NCI-H1436 treated with DMSO at 0.1 percent for 48 hours (cell line): ENCODE measurements around the gene MERTK.
"Not testable (repeated sequence)": the region's sequence is repeated elsewhere in the genome, so short reads cannot be mapped to it uniquely, and the experiment has no call there.

Experiments
- DNase-seq: peaks from one replicate; lab custom pipeline; 2025; lab: John Stamatoyannopoulos, UW

The MERTK gene

GRCh38 chr2:112008910-112009485 lies 110.6 kb downstream of the MERTK start:
- DNase-seq: no peak

DNA sequence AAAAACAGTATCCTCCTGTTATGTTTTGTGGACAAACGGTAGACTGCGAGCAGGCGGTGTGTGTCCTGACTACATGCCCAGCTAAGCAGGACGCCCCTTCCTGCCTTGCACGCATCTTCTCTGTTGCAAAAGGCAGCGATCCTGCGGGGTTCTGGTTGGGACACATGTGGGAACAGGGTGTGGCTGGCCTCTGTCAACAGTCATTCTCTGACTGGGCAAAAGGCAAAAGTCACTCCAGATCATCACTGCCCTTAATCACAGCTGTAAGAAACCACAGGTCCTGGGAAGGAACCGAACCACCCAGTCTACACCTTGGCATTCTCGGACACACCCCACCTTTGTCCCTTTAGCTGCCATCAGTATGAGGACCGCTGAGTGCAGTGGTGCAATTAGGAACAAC lies 112.3 kb downstream of the MERTK start:
- DNase-seq: no peak

DNA sequence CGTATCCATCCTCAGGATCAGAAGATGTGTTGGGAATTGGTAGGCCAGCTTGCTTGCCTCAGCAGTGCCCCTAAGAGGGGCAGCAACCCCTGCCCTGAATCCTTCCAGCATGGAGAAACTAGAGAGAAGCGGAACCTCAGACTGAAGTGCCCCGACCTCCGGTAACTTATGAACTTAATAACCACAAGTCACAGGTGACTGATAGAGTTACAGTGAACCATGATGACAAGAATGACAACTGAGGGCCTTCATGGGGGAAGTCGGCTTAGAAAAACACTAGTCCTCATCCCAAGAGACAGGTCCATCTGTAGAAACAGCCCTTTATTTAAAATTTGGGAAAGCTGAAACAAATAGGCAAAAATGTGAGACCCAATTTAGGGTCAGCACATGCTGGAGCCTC lies 114.1 kb downstream of the MERTK start:
- DNase-seq: no peak

DNA sequence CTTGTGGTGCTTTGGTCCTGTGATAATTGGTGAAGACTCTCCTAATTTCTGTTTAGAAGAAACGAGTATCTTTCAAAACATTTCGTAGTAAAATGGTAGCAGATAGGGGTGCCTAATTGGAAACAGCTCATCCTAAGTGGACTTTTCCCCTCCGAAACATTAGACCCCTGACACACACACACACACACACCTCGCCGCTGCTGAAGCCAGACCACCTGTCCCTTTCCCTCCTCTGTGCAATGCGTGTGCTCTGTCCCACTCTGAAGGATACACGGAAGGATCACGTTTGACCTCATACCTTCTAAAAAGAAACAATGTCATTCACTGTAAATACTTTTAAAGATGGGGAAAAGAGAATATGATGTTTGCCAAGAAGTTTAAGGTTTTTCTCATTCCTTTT lies 120.4 kb downstream of the MERTK start:
- no peak for DNase-seq

DNA sequence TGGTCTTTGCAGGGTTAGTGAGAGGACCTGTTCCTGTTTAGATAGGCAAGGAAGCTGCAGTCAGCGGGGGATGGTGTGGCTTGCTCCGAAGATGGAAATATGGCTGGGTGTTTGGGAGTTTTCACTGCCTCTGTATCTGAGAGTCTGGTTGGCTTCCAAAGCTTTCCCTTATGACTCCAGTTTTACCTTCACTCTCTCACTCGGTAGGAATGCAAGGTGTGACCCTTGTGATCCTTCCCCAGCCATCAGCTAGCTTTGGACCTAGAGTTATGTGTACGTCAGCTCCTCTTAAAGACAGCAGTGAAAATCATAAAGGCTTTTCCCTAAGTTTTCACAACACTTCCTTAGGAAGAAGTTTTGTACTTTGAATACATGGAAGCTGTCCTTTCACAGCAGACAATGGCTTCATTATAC lies 121.2 kb downstream of the MERTK start:
- no peak for DNase-seq

DNA sequence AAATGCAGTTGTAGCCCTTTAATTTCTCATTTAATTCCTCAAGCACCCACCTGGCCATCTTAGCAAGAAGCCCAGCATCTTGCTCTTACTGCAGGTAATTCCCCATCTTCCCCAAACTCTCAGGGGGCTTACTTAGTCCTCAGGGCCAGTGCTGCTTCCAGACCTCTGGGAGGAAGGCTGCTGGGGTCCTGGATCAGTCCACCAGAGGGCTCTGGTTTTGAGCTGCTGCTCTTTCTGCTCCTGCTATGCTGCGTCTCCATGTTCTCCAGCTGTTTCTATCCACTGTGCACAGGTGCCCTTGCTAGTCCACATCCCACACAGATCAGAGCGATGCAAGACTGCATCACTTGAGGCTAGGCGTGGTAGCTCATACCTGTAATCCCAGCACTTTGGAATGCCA lies 122.2 kb downstream of the MERTK start:
- no peak for DNase-seq

DNA sequence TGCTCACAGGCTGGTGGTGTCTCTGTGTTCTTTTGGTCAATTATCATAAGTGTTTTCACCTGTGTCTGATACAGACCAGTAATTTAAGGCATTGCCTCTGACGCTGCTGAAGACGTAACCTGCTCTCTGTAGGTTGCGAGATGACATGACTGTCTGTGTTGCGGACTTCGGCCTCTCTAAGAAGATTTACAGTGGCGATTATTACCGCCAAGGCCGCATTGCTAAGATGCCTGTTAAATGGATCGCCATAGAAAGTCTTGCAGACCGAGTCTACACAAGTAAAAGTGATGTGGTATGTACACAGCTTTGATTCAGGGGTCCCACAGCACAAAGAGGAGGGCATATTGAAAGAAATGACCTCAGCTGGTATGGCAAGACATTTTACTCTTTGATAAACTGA lies 122.9 kb downstream of the MERTK start:
- no peak for DNase-seq

GRCh38 chr2:112021781-112022231 lies 123.4 kb downstream of the MERTK start:
- no peak for DNase-seq

DNA sequence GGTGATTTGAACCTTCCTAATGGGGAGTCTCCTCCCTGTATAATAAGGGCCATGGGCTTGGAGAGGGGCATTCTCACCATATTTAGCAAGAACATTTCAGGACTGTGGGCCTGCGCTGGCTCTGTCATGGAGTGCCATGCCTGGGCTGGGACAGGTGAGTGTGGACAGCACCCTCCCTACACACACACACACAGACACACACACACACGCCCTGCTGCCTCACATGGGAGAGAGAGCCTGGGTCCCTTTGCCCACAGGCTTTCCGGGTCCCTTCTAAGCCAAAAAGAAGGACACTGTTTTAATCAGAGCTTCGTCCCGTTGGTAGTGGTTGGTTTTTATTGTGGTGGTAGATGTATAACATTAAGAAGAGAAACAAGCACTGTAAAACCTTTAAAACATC lies 125.3 kb downstream of the MERTK start:
- no peak for DNase-seq

DNA sequence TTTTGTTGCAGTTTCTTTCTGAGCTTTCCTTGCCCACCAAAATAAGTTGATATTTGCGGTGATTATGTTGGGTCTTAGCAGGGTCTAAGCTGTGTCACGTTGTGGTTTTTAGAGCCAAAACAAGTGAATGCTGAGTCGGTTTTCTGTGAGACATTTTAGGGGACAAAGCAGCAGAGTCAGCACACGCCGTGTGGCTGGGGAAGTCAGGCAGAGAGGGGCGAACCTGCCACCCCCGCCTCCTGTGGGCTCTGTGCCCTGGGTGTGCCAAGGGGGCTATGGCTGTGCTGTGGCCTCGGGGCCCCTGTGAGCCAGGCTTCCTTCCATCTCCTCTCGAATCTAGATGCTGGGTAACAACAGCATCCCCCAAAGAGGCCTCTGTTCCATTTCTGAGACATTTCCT lies 125.8 kb downstream of the MERTK start:
- no peak for DNase-seq

DNA sequence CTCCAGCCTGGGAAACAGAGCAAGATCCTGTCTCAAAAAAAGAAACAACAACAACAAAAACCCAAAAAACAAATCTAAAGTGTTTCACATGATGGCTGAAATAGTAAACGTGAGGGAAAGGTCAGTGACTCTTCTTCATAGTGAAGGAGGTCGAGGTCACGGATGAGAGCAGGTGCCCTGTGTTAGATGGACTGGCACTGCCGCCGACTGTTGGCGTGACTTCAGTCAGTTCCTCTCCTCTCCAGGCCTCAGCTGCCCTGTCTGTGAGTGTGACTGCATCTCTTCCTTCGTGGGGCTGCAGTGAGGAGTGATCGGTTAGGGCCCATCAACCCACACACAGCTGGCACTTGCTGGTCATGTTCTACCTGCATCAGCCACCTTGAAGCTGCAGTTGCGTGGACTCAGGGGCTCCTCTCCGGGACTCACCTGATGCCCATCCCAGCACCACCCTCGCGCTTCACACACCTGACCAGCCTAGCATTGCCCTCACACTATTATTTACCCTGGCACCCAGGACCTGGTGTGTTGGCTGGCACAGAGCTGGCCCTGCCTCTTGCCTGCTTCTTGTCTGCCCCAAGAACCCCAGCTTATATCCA lies 126.6 kb downstream of the MERTK start:
- no peak for DNase-seq

GRCh38 chr2:112026509-112026908 lies 128.1 kb downstream of the MERTK start:
- DNase-seq: no peak

GRCh38 chr2:112027767-112028166 lies 129.4 kb downstream of the MERTK start:
- no peak for DNase-seq

DNA sequence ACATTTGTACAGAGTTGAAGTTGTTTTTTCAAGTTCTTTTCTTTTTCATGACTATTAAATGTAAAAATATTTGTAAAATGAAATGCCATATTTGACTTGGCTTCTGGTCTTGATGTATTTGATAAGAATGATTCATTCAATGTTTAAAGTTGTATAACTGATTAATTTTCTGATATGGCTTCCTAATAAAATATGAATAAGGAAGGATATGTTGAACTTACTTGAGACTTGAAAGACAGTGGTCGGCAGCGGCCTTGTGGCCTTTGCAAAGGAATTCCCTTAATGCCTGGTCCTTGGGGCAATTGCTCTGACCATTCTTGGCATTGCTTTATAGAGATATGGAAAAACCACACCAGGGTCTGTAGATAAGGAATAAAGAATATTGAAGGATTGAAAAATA lies 130.8 kb downstream of the MERTK start:
- DNase-seq: no peak

DNA sequence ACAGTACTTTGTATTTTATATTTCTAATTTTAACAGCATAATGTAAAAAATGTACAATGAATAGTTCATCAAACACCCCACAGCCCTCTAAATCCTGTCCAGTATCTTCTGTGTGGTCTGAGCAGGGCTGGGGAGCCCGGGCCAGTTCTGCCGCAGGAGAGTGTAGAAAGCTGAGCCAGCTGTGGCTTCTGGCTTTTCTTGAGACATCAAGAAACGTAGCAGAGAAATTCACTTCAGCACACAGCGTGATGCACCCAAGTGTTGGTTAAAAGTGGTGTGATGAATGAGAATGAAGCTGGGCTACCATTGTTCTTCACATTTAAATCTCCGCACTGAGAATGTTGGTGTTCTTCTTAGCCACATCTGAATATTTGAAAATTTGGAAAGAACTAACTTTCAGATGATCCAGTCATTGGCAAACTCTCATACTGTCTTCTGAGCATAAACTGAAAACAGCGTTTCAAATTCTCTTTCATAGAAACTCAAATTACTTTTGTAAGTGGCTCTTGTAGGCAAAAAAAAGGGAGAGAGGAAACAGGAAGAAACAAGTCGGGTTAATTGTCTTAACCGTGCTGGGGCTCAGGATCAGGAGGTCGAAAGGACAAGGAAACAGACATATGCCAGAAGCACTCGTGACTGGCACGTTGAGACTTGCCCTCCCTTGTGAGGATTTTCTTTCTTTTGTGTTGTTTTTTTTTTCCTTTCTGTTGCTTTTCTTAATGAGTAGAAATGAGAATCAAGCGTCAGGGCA lies 133.2 kb downstream of the MERTK start:
- DNase-seq: no peak

- DNase-seq: no peak
These were observed 133.8 kb downstream of the MERTK start for GRCh38 chr2:112032224-112032586.

- no peak for DNase-seq
These were observed 134.5 kb downstream of the MERTK start for GRCh38 chr2:112032689-112033465.

DNA sequence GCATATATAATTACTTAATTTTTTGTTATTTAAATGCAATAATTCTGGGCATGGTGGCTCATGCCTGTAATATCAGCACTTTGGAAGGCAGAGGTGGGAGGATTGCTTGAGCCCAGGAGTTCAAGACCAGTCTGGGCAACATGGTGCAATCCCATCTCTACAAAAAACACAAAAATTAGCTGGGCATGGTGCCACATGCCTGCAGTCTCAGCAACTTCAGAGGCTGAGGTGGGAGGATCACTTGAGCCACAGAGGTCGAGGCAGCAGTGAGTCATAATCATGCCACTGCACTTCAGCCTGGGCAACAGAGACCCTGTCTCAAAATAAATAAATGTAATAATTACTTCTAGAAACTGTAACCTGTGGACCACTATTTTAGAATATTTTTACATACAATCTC lies 135.2 kb downstream of the MERTK start:
- no peak for DNase-seq

- no peak for DNase-seq
These were observed 136.5 kb downstream of the MERTK start for GRCh38 chr2:112034924-112035323.

- DNase-seq: no peak
These were observed 137.4 kb downstream of the MERTK start for GRCh38 chr2:112035786-112036185.

- not testable (repeated sequence) for DNase-seq
These were observed 141.1 kb downstream of the MERTK start for GRCh38 chr2:112039556-112039955.

GRCh38 chr2:112040066-112040465 lies 141.7 kb downstream of the MERTK start:
- DNase-seq: not testable (repeated sequence)

- DNase-seq: not testable (repeated sequence)
These were observed 143.1 kb downstream of the MERTK start for GRCh38 chr2:112041460-112041859.
